H9 (cell line): Measurements from ENCODE around the gene LIG4. TPM values are rescaled to one million over a fixed set of nuclear protein-coding genes. Genes with fewer than 3 reads are reported as not detected.

Experiments
- DNase-seq: peaks from one replicate; pipeline ENCODE4 v3.0.0-alpha.2; 2017
- H2AFZ ChIP-seq: one replicate; pipeline ENCODE4 v1.6.1; 2013; ENCODE audit warnings: mild to moderate bottlenecking, low read length, control low read depth, moderate library complexity
- H2AK5ac ChIP-seq: 2 replicates; pipeline ENCODE4 v1.6.1; 2013; ENCODE audit warnings: low read length, control low read depth, mixed read lengths; ENCODE audit not compliant: insufficient read length
- H2BK120ac ChIP-seq: one replicate; pipeline ENCODE4 v1.6.1; 2013; ENCODE audit warnings: low read depth, mild to moderate bottlenecking, low read length, control low read depth, inconsistent platforms; ENCODE audit not compliant: poor library complexity, severe bottlenecking
- H2BK12ac ChIP-seq: 2 replicates; pipeline ENCODE4 v1.6.1; 2013; ENCODE audit warnings: low read length, control low read depth, mixed read lengths, low read depth; ENCODE audit not compliant: insufficient read length
- H2BK15ac ChIP-seq: 2 replicates; pipeline ENCODE4 v1.6.1; 2013; ENCODE audit warnings: low read depth, low read length, control low read depth
- H2BK20ac ChIP-seq: one replicate; pipeline ENCODE4 v1.6.1; 2013; ENCODE audit warnings: low read depth, mild to moderate bottlenecking, low read length, control low read depth, inconsistent platforms; ENCODE audit not compliant: poor library complexity, severe bottlenecking
- H2BK5ac ChIP-seq: 2 replicates; pipeline ENCODE4 v1.6.1; 2013; ENCODE audit warnings: low read length, control low read depth, mixed read lengths; ENCODE audit not compliant: insufficient read length
- H3K14ac ChIP-seq: 2 replicates; pipeline ENCODE4 v1.6.1; 2013; ENCODE audit warnings: low read length, control low read depth; ENCODE audit not compliant: insufficient read depth
- H3K18ac ChIP-seq: 2 replicates; pipeline ENCODE4 v1.6.1; 2013; ENCODE audit warnings: low read depth, mild to moderate bottlenecking, mixed read lengths, low read length, control low read depth; ENCODE audit not compliant: insufficient read length
- H3K23ac ChIP-seq: 2 replicates; pipeline ENCODE4 v1.6.1; 2013; ENCODE audit warnings: low read length, control low read depth, mixed read lengths, low read depth; ENCODE audit not compliant: insufficient read length
- H3K23me2 ChIP-seq: 2 replicates; pipeline ENCODE4 v1.6.1; 2013; ENCODE audit warnings: low read depth, mild to moderate bottlenecking, mixed read lengths, low read length, control low read depth; ENCODE audit not compliant: insufficient read length, poor library complexity, severe bottlenecking
- H3K27ac ChIP-seq: 2 replicates; pipeline ENCODE4 v1.5.1; 2013; ENCODE audit warnings: low read length, control low read depth, mixed read lengths, low read depth; ENCODE audit not compliant: insufficient read length
- H3K27me3 ChIP-seq: 2 replicates; pipeline ENCODE4 v1.6.1; 2013; ENCODE audit warnings: low read length, control low read depth, inconsistent platforms; ENCODE audit not compliant: insufficient read depth
- H3K4ac ChIP-seq: 2 replicates; pipeline ENCODE4 v1.6.1; 2013; ENCODE audit warnings: low read depth, mild to moderate bottlenecking, control low read depth, inconsistent platforms, low read length, moderate library complexity
- H3K4me1 ChIP-seq: 2 replicates; pipeline ENCODE4 v1.6.1; 2013; ENCODE audit warnings: low read length, control low read depth, inconsistent platforms; ENCODE audit not compliant: insufficient read depth
- H3K4me2 ChIP-seq: 2 replicates; pipeline ENCODE4 v1.6.1; 2013; ENCODE audit warnings: low read length, control low read depth, mixed read lengths; ENCODE audit not compliant: insufficient read length, insufficient read depth
- H3K56ac ChIP-seq: 2 replicates; pipeline ENCODE4 v1.6.1; 2013; ENCODE audit warnings: low read depth, mild to moderate bottlenecking, mixed read lengths, low read length, control low read depth; ENCODE audit not compliant: insufficient read length
- H3K79me1 ChIP-seq: 2 replicates; pipeline ENCODE4 v1.6.1; 2013; ENCODE audit warnings: low read depth, mild to moderate bottlenecking, moderate library complexity, low read length, control low read depth, inconsistent platforms; ENCODE audit not compliant: insufficient read depth, poor library complexity, severe bottlenecking
- H3K79me2 ChIP-seq: 2 replicates; pipeline ENCODE4 v1.6.1; 2013; ENCODE audit warnings: low read length, control low read depth, inconsistent platforms; ENCODE audit not compliant: insufficient read depth
- H3K9ac ChIP-seq: 2 replicates; pipeline ENCODE4 v1.6.1; 2013; ENCODE audit warnings: low read length, control low read depth, mixed read lengths; ENCODE audit not compliant: insufficient read length; ENCODE audit errors: extremely low read depth
- H3K9me3 ChIP-seq: one replicate; pipeline ENCODE4 v1.6.1; 2013; ENCODE audit warnings: low read depth, low read length, inconsistent platforms; ENCODE audit not compliant: control insufficient read depth
- H3T11ph ChIP-seq: one replicate; pipeline ENCODE4 v1.6.1; 2013; ENCODE audit warnings: mild to moderate bottlenecking, low read length, control low read depth, inconsistent platforms
- H4K20me1 ChIP-seq: one replicate; pipeline ENCODE4 v1.6.1; 2013; ENCODE audit not compliant: control insufficient read depth, insufficient read length, insufficient read depth
- H4K5ac ChIP-seq: 2 replicates; pipeline ENCODE4 v1.6.1; 2013; ENCODE audit warnings: low read depth, mild to moderate bottlenecking, mixed read lengths, low read length, control low read depth; ENCODE audit not compliant: insufficient read length
- H4K8ac ChIP-seq: replicated peaks from 2 replicates; pipeline ENCODE4 v1.6.1; 2013; ENCODE audit warnings: low read length, control low read depth, mixed read lengths, low read depth; ENCODE audit not compliant: insufficient read length
- H4K91ac ChIP-seq: 2 replicates; pipeline ENCODE4 v1.6.1; 2013; ENCODE audit warnings: low read depth, mild to moderate bottlenecking, moderate library complexity, mixed read lengths, low read length, control low read depth; ENCODE audit not compliant: insufficient read length
- H3K27ac Mint-ChIP-seq, 3 experiments: 2 replicates in 2 of 3; 3 replicates in 1 of 3; pipeline ENCODE4 v1.8.0; 2020 to 2021; ENCODE audit warnings: mixed read lengths in 3 of 3, mild to moderate bottlenecking in 1 of 3, moderate library complexity in 1 of 3
- H3K27me3 Mint-ChIP-seq: 2 replicates; pipeline ENCODE4 v1.8.0; 2021; ENCODE audit warnings: low read depth, mild to moderate bottlenecking, moderate library complexity, mixed read lengths
- H3K36me3 Mint-ChIP-seq, 3 experiments: 2 replicates in 2 of 3; 3 replicates in 1 of 3; pipeline ENCODE4 v1.8.0; 2020 to 2021; ENCODE audit warnings: low read depth in 3 of 3, mixed read lengths in 3 of 3; ENCODE audit not compliant: insufficient read depth in 1 of 3
- H3K4me1 Mint-ChIP-seq, 2 experiments: 2 replicates each; pipeline ENCODE4 v1.8.0; 2020; ENCODE audit warnings: mixed read lengths in 2 of 2
- H3K4me3 Mint-ChIP-seq, 2 experiments: 2 replicates in 1 of 2; 3 replicates in 1 of 2; pipeline ENCODE4 v1.8.0; 2020 to 2021; ENCODE audit warnings: mild to moderate bottlenecking in 2 of 2, mixed read lengths in 2 of 2, moderate library complexity in 1 of 2
- H3K9me3 Mint-ChIP-seq, 2 experiments: 2 replicates in 1 of 2; 3 replicates in 1 of 2; pipeline ENCODE4 v1.8.0; 2020; ENCODE audit warnings: mild to moderate bottlenecking in 2 of 2, mixed read lengths in 2 of 2, moderate library complexity in 1 of 2
- WGBS: extraction: QIAGEN DNeasy Blood & Tissue Kit; methylation state at CpG from one replicate; pipeline ENCODE4 v1.1.7; 2013; ENCODE audit warnings: missing lambda C conversion rate, low lambda C conversion rate, mixed read lengths; ENCODE audit not compliant: insufficient read length; ENCODE audit errors: extremely low coverage; 5-methylcytosine and 5-hydroxymethylcytosine counted together
- total RNA-seq: library from RNA; stranded (reverse); gene quantifications from 2 replicates; pipeline ENCODE4 v1.2.1, GENCODE V29; 2021
- TF ChIP-seq, protein P1 (sequence below): fragments of 200-600 bp; sonication (generic); conservative IDR thresholded peaks from 3 replicates; pipeline ENCODE4 v1.8.0; 2021; ENCODE audit warnings: antibody characterized with exemption, mild to moderate bottlenecking

LIG4 gene
- total RNA-seq, 1 experiment from 2014 or later: 5.6 TPM

GRCh38 chr13:108225440-108225839, 10.1 kb upstream of the LIG4 start:
- Histone ChIP-seq H3K4me1 (no peaks in the 10 kb centered on the region), H4K8ac (no peak overlapping the region), H4K5ac (no peak overlapping the region), H3K4me2 (no peak overlapping the region), H3K27ac (no peak overlapping the region), H3K23ac (no peak overlapping the region), H2BK5ac (no peak overlapping the region), H3K9ac (no peak overlapping the region), H3K4ac (no peak overlapping the region), H2BK20ac (no peak overlapping the region), H3K23me2 (no peaks in the 10 kb centered on the region), H3K27me3 (no peaks in the 10 kb centered on the region), H3K56ac (no peak overlapping the region), H2AFZ (no peak overlapping the region), H3K79me2 (peaks cover 2% of the 10 kb centered on the region; the same call in 1 of the 2 replicates), H2BK15ac (no peak overlapping the region), H2AK5ac (no peak overlapping the region), H2BK120ac (no peak overlapping the region), H3K14ac (no peak overlapping the region), H4K20me1 (no peaks in the 10 kb centered on the region), H4K91ac (no peak overlapping the region), H3K9me3 (no peaks in the 10 kb centered on the region), H3K79me1 (peaks cover 3% of the 10 kb centered on the region), H2BK12ac (no peak overlapping the region), H3K18ac (no peak overlapping the region), H3T11ph (no peak overlapping the region)
- WGBS: no CpG with 5 or more reads among the region's 1 CpG
- peaks cover 0 to 2% of the 10 kb centered on the region in 2 experiments; a peak in 1 of 4 replicates for H3K4me1 Mint-ChIP-seq
- TF ChIP-seq, protein P1, sequence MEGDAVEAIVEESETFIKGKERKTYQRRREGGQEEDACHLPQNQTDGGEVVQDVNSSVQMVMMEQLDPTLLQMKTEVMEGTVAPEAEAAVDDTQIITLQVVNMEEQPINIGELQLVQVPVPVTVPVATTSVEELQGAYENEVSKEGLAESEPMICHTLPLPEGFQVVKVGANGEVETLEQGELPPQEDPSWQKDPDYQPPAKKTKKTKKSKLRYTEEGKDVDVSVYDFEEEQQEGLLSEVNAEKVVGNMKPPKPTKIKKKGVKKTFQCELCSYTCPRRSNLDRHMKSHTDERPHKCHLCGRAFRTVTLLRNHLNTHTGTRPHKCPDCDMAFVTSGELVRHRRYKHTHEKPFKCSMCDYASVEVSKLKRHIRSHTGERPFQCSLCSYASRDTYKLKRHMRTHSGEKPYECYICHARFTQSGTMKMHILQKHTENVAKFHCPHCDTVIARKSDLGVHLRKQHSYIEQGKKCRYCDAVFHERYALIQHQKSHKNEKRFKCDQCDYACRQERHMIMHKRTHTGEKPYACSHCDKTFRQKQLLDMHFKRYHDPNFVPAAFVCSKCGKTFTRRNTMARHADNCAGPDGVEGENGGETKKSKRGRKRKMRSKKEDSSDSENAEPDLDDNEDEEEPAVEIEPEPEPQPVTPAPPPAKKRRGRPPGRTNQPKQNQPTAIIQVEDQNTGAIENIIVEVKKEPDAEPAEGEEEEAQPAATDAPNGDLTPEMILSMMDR: no peak
- no peak overlapping the region for H3K27ac Mint-ChIP-seq
- no peaks in the 10 kb centered on the region for H3K27me3 Mint-ChIP-seq
- no peaks in the 10 kb centered on the region for H3K9me3 Mint-ChIP-seq
- no peak overlapping the region for H3K4me3 Mint-ChIP-seq
- peaks cover 0 to 5% (median 0%) of the 10 kb centered on the region in 3 experiments; a peak in 2 of 7 replicates for H3K36me3 Mint-ChIP-seq
- no peak for DNase-seq
